GM12878 (cell line): ENCODE results near the gene TPCN1. TPM values are rescaled to one million over a fixed set of nuclear protein-coding genes. Genes with fewer than 3 reads are reported as not detected.

Experiments
- ATAC-seq: fragments of 200-7000 bp; cut with Tn5 transposase; 3 replicates; pipeline ENCODE4 v1.9.1; 2020; ENCODE audit warnings: mild to moderate bottlenecking, moderate library complexity
- BruUV-seq: library from RNA; stranded (reverse); fragments of 400-500 nt; replicated peaks from 2 replicates; lab custom pipeline; 2021; lab: Mats Ljungman, UMichigan
- CTCF ChIA-PET: fragments of 300-600 bp; sonication (Branson Sonifier 250); formaldehyde crosslinking; extraction: SDS; loops from one replicate; lab custom pipeline; 2021; ENCODE audit warnings: inconsistent platforms; lab: Yijun Ruan, JAX
- POLR2A ChIA-PET: fragments of 350-600 bp; formaldehyde crosslinking; extraction: SDS; loops from one replicate; lab custom pipeline; 2021; ENCODE audit warnings: inconsistent platforms; lab: Charles Lee
- RAD21 ChIA-PET: fragments of 300-600 bp; sonication (Branson Sonifier 250); formaldehyde crosslinking; loops from one replicate; lab custom pipeline; 2023; ENCODE audit warnings: antibody characterized with exemption; ENCODE audit not compliant: unreplicated experiment; lab: Charles Lee
- SMC1A ChIA-PET: fragments of 300-600 bp; sonication (Branson Sonifier 250); formaldehyde crosslinking; loops from one replicate; lab custom pipeline; 2023; ENCODE audit not compliant: unreplicated experiment, uncharacterized antibody; lab: Charles Lee
- DNase-seq: peaks from one replicate; pipeline ENCODE4 v3.0.0-alpha.2; 2011; ENCODE audit warnings: low read depth, low spot score
- FAIRE-seq: peaks from 3 replicates; lab custom pipeline; 2011; peaks lifted over from hg19 to GRCh38; lab: Jason Lieb, UNC
- H2AFZ ChIP-seq: 2 replicates; pipeline ENCODE4 v1.6.0; 2011; ENCODE audit warnings: low read depth, low read length, control low read depth; ENCODE audit not compliant: control insufficient read depth
- H3K27ac ChIP-seq: 2 replicates; pipeline ENCODE4 v1.5.1; 2011; ENCODE audit warnings: control low read depth; ENCODE audit not compliant: control insufficient read depth, insufficient read depth
- H3K27me3 ChIP-seq, 2 experiments: replicated peaks in 1 of 2; 2 replicates each; pipeline versions ENCODE4 v1.6.0 to v1.6.1; 2011; ENCODE audit warnings: low read length in 1 of 2; ENCODE audit not compliant: control insufficient read depth in 2 of 2, insufficient read depth in 2 of 2
- H3K36me3 ChIP-seq, 2 experiments: 2 replicates each; pipeline ENCODE4 v1.5.1; 2011; ENCODE audit warnings: low read length in 1 of 2; ENCODE audit not compliant: control insufficient read depth in 2 of 2, insufficient read depth in 2 of 2
- H3K4me1 ChIP-seq: 2 replicates; pipeline ENCODE4 v1.6.1; 2011; ENCODE audit warnings: mild to moderate bottlenecking, low read length, moderate library complexity, mixed read lengths; ENCODE audit not compliant: control insufficient read depth, insufficient read depth
- H3K4me2 ChIP-seq: 2 replicates; pipeline ENCODE4 v1.6.0; 2011; ENCODE audit warnings: control low read depth; ENCODE audit not compliant: control insufficient read depth, insufficient read depth
- H3K4me3 ChIP-seq: fragments of 200-600 bp; sonication (generic); 2 replicates; pipeline ENCODE4 v1.5.1; 2016
- H3K79me2 ChIP-seq: 2 replicates; pipeline ENCODE4 v1.6.0; 2011; ENCODE audit warnings: low read length; ENCODE audit not compliant: control insufficient read depth, insufficient read depth
- H3K9ac ChIP-seq: 2 replicates; pipeline ENCODE4 v1.8.0; 2011; ENCODE audit warnings: low read length, control low read depth, mixed read lengths; ENCODE audit not compliant: control insufficient read depth, insufficient read depth
- H3K9me3 ChIP-seq: replicated peaks from 3 replicates; pipeline ENCODE4 v1.5.1; 2011; ENCODE audit warnings: mild to moderate bottlenecking, low read length; ENCODE audit not compliant: control insufficient read depth, insufficient read depth
- H4K20me1 ChIP-seq: 2 replicates; pipeline ENCODE4 v1.6.0; 2011; ENCODE audit not compliant: control insufficient read depth, insufficient read depth
- ATF7 ChIP-seq: fragments of 450-650 bp; IDR thresholded peaks from 2 replicates; pipeline ENCODE4 v1.6.1; 2016; ENCODE audit warnings: low read depth, mild to moderate bottlenecking
- BCL11A ChIP-seq: IDR thresholded peaks from 2 replicates; pipeline ENCODE4 v1.6.1; 2011; ENCODE audit warnings: low read depth, low read length
- CHD4 ChIP-seq: fragments of 200-600 bp; sonication (generic); IDR thresholded peaks from 2 replicates; pipeline ENCODE4 v1.6.1; 2016; ENCODE audit warnings: mild to moderate bottlenecking
- IKZF2 ChIP-seq, 2 experiments: fragments of 450-650 bp; IDR thresholded peaks; 2 replicates each; pipeline ENCODE4 v1.6.1; 2017; ENCODE audit warnings: mild to moderate bottlenecking in 2 of 2, moderate library complexity in 2 of 2
- IRF4 ChIP-seq: IDR thresholded peaks from 2 replicates; pipeline ENCODE4 v1.6.1; 2011; ENCODE audit warnings: low read depth, low read length
- MEF2A ChIP-seq: IDR thresholded peaks from 2 replicates; pipeline ENCODE4 v1.6.1; 2011; ENCODE audit warnings: low read depth, mild to moderate bottlenecking, low read length, moderate library complexity; ENCODE audit not compliant: insufficient read depth
- RAD51 ChIP-seq: fragments of 450-650 bp; IDR thresholded peaks from 2 replicates; pipeline ENCODE4 v1.6.1; 2016; ENCODE audit warnings: moderate library complexity, mild to moderate bottlenecking, inconsistent platforms
- RELA ChIP-seq: fragments of 450-650 bp; IDR thresholded peaks from 2 replicates; pipeline ENCODE4 v1.8.0; 2014; ENCODE audit warnings: borderline replicate concordance; ENCODE audit not compliant: partially characterized antibody
- SREBF1 ChIP-seq: IDR thresholded peaks from 2 replicates; pipeline ENCODE4 v1.6.1; 2012; ENCODE audit warnings: mild to moderate bottlenecking, low read length
- TBL1XR1 ChIP-seq: IDR thresholded peaks from 2 replicates; pipeline ENCODE4 v1.6.1; 2012; ENCODE audit warnings: low read depth, low read length, improper control_type of control experiment
- WGBS: methylation state at CpG from one replicate; pipeline ENCODE4 v1.1.6; 2016; ENCODE audit warnings: low lambda C conversion rate; ENCODE audit not compliant: insufficient replicate concordance, insufficient coverage; ENCODE audit errors: missing lambda C conversion rate; 5-methylcytosine and 5-hydroxymethylcytosine counted together
- in situ Hi-C: fragments of 300-500 bp; cut with MboI; formaldehyde crosslinking; loops from 9 replicates; pipeline ENCODE4 v1.14.3; 2018; ENCODE audit warnings: mixed read lengths
- intact Hi-C: fragments of 100-400 bp; cut with micrococcal nuclease; formaldehyde crosslinking; loops from one replicate; pipeline ENCODE4 v1.14.2; 2022; ENCODE audit not compliant: unreplicated experiment
- polyA plus RNA-seq, 11 experiments: library from polyadenylated mRNA; depleted of rRNA in 4 of 11; unstranded in 6 of 11; stranded (reverse) in 5 of 11; fragments of >200 nt; fragmentation: Nextera tagmentation in 4 of 11; fragmentation: Illumina TruSeq in 1 of 11; extraction: Ambion mirVana in 4 of 11; extraction: Trizol in 1 of 11; gene quantifications; 1 replicate in 1 of 11; 2 replicates in 10 of 11; pipeline versions ENCODE4 v1.2.1 to v1.2.3, GENCODE V29; 2011 to 2016; ENCODE audit warnings: inconsistent platforms in 2 of 11, missing spikeins in 2 of 11, low read depth in 1 of 11
- total RNA-seq, 4 experiments: library from RNA; depleted of rRNA in 3 of 4; stranded (reverse); fragments of >200 nt in 3 of 4; fragmentation: Illumina TruSeq in 1 of 4; extraction: Trizol in 1 of 4; gene quantifications; 2 replicates each; pipeline versions ENCODE4 v1.2.1 to v1.2.3, GENCODE V29; 2013 to 2021
- TF ChIP-seq, protein P1 (sequence below): fragments of 450-650 bp; conservative IDR thresholded peaks from 2 replicates; pipeline ENCODE4 v1.6.1; 2017; ENCODE audit warnings: mild to moderate bottlenecking, moderate library complexity
- TF ChIP-seq, protein P2 (sequence below), 3 experiments: IDR thresholded peaks in 2 of 3; conservative IDR thresholded peaks in 1 of 3; 2 replicates each; pipeline ENCODE4 v1.5.1; 2011; ENCODE audit warnings: low read depth in 3 of 3, low read length in 3 of 3, mild to moderate bottlenecking in 3 of 3, control low read depth in 2 of 3, moderate library complexity in 2 of 3, inconsistent platforms in 1 of 3, mixed read lengths in 1 of 3; ENCODE audit not compliant: control insufficient read depth in 2 of 3, insufficient read depth in 1 of 3; ENCODE audit errors: extremely low read depth in 1 of 3
- TF ChIP-seq, protein P3 (sequence below): fragments of 450-650 bp; IDR thresholded peaks from 2 replicates; pipeline ENCODE4 v1.6.1; 2017; ENCODE audit warnings: mild to moderate bottlenecking, moderate library complexity

The TPCN1 gene
- total and polyA plus RNA-seq, 10 of the 15 experiments (the other 5 are each of a cell fraction or from before 2014, with no cell fraction given), result 0.79 to 30.9 (median 19.4) TPM

DNA sequence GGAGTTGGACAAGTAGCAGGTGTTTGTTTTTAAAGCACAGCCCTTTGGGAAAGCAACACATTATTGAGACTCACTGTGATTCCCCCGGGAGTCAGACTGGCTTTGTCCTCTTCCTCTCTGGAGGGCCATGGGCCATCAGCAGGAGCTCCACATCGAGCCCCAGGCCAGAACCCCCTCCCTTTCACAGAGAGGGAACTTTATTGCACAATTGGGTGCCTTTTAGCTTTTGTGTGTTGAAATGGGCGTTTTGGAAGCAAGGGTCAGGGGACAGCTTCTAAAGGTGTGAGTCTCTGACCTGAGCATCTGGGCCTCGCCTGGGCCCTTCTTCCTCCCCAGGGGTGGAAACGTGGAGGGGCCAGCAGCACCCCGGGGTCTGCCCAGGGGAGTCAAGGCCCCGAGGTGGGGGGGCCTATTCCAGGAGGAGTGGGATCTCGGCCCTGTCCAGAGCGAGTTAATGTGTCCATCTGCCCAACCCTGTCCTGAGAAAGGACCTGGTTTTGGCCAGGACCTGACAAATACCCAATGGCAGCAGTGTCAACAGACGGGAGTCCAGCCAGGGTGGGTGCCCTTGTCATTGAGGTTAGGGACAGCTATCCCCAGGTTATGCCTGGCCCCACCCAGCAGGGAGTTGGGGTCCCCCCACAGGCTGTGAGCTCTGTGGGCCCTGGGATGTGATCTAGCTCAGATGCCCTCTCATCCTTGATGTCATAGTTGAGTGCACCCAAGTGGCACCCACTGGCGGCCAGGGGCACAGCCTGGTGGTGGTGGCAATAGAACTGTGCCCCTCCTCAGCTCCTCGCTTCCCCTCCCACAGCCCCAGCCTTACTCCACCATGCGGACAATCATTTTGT lies 76.6 kb downstream of the TPCN1 start (continued):
- no peak for TF ChIP-seq RELA

- ATAC-seq (no peak), DNase-seq (no peak), FAIRE-seq (no peak)
- Histone ChIP-seq H3K9ac (no peak overlapping the region), H3K4me1 (no peaks in the 10 kb centered on the region), H3K79me2 (no peaks in the 10 kb centered on the region), H3K27me3 (no peaks in the 10 kb centered on the region), H3K4me2 (no peak overlapping the region), H2AFZ (no peak overlapping the region), H3K4me3 (no peak overlapping the region), H4K20me1 (no peaks in the 10 kb centered on the region), H3K27ac (no peak overlapping the region), H3K9me3 (no peaks in the 10 kb centered on the region), H3K36me3 (peaks cover 0 to 5% of the 10 kb centered on the region in 2 experiments; a peak in 3 of 4 replicates)
- 81% methylated on average over 5 of the region's 5 CpGs for WGBS
- POLR2A ChIA-PET, result no interaction called here
- SMC1A ChIA-PET, result no interaction called here
- CTCF ChIA-PET, result interaction anchor here (1.1 kb wide), 1 partner anchor 127 kb away, joined by 3 read pairs; no protein-coding TSS in a partner anchor
- RAD21 ChIA-PET, result interaction anchor here (1.1 kb wide), 1 partner anchor 127 kb away, joined by 3 read pairs; no protein-coding TSS in a partner anchor
- in situ Hi-C loops, result no loop called here
- intact Hi-C loops, result no loop called here
- BruUV-seq, result no TSS peak
- TF ChIP-seq SREBF1 (no peak), IKZF2 (IDR thresholded peaks at IDR 0.05) (no peak), ATF7 (no peak), RAD51 (no peak), RELA (no peak), CHD4 (no peak), TBL1XR1 (no peak), IRF4 (no peak), MEF2A (no peak), BCL11A (no peak)
- TF ChIP-seq, protein P1, sequence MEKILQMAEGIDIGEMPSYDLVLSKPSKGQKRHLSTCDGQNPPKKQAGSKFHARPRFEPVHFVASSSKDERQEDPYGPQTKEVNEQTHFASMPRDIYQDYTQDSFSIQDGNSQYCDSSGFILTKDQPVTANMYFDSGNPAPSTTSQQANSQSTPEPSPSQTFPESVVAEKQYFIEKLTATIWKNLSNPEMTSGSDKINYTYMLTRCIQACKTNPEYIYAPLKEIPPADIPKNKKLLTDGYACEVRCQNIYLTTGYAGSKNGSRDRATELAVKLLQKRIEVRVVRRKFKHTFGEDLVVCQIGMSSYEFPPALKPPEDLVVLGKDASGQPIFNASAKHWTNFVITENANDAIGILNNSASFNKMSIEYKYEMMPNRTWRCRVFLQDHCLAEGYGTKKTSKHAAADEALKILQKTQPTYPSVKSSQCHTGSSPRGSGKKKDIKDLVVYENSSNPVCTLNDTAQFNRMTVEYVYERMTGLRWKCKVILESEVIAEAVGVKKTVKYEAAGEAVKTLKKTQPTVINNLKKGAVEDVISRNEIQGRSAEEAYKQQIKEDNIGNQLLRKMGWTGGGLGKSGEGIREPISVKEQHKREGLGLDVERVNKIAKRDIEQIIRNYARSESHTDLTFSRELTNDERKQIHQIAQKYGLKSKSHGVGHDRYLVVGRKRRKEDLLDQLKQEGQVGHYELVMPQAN, result no peak
- TF ChIP-seq, protein P2, sequence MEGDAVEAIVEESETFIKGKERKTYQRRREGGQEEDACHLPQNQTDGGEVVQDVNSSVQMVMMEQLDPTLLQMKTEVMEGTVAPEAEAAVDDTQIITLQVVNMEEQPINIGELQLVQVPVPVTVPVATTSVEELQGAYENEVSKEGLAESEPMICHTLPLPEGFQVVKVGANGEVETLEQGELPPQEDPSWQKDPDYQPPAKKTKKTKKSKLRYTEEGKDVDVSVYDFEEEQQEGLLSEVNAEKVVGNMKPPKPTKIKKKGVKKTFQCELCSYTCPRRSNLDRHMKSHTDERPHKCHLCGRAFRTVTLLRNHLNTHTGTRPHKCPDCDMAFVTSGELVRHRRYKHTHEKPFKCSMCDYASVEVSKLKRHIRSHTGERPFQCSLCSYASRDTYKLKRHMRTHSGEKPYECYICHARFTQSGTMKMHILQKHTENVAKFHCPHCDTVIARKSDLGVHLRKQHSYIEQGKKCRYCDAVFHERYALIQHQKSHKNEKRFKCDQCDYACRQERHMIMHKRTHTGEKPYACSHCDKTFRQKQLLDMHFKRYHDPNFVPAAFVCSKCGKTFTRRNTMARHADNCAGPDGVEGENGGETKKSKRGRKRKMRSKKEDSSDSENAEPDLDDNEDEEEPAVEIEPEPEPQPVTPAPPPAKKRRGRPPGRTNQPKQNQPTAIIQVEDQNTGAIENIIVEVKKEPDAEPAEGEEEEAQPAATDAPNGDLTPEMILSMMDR (IDR thresholded peaks at IDR 0.05 in 2 of 3, conservative IDR thresholded peaks at IDR 0.05 in 1 of 3; ENCODE audit: control insufficient read depth in 2 of 3, extremely low read depth in 1 of 3, insufficient read depth in 1 of 3, low read depth in 3 of 3, low read length in 3 of 3), result no peak
- TF ChIP-seq, protein P3, sequence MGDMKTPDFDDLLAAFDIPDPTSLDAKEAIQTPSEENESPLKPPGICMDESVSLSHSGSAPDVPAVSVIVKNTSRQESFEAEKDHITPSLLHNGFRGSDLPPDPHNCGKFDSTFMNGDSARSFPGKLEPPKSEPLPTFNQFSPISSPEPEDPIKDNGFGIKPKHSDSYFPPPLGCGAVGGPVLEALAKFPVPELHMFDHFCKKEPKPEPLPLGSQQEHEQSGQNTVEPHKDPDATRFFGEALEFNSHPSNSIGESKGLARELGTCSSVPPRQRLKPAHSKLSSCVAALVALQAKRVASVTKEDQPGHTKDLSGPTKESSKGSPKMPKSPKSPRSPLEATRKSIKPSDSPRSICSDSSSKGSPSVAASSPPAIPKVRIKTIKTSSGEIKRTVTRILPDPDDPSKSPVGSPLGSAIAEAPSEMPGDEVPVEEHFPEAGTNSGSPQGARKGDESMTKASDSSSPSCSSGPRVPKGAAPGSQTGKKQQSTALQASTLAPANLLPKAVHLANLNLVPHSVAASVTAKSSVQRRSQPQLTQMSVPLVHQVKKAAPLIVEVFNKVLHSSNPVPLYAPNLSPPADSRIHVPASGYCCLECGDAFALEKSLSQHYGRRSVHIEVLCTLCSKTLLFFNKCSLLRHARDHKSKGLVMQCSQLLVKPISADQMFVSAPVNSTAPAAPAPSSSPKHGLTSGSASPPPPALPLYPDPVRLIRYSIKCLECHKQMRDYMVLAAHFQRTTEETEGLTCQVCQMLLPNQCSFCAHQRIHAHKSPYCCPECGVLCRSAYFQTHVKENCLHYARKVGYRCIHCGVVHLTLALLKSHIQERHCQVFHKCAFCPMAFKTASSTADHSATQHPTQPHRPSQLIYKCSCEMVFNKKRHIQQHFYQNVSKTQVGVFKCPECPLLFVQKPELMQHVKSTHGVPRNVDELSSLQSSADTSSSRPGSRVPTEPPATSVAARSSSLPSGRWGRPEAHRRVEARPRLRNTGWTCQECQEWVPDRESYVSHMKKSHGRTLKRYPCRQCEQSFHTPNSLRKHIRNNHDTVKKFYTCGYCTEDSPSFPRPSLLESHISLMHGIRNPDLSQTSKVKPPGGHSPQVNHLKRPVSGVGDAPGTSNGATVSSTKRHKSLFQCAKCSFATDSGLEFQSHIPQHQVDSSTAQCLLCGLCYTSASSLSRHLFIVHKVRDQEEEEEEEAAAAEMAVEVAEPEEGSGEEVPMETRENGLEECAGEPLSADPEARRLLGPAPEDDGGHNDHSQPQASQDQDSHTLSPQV, result no peak
Observed at GRCh38 chr12:113298472-113298817, 77.2 kb downstream of the TPCN1 start.
